Fibroblast of lung (primary cell): ENCODE results near the gene HCRT. TPM values are rescaled to one million over a fixed set of nuclear protein-coding genes. Genes with fewer than 3 reads are reported as not detected.

Experiments used
- DNase-seq, 2 donors: peaks; one replicate each; pipeline versions ENCODE4 v3.0.0 to v3.0.0-alpha.2; 2010; ENCODE audit warnings: low read depth in 2 of 2
- H2AFZ ChIP-seq: 2 replicates; pipeline ENCODE4 v1.5.1; 2012; ENCODE audit warnings: low read length, control low read depth, inconsistent platforms
- H3K27ac ChIP-seq: 2 replicates; pipeline ENCODE4 v1.5.1; 2011; ENCODE audit warnings: low read length, control low read depth; ENCODE audit not compliant: insufficient read depth
- H3K27me3 ChIP-seq: 2 replicates; pipeline ENCODE4 v1.5.1; 2011; ENCODE audit warnings: mild to moderate bottlenecking, low read length; ENCODE audit not compliant: control insufficient read depth, insufficient read depth
- H3K36me3 ChIP-seq: 2 replicates; pipeline ENCODE4 v1.5.1; 2011; ENCODE audit warnings: low read length; ENCODE audit not compliant: control insufficient read depth, insufficient read depth
- H3K4me1 ChIP-seq: 2 replicates; pipeline ENCODE4 v1.5.1; 2011; ENCODE audit warnings: low read length; ENCODE audit not compliant: control insufficient read depth, insufficient read depth; ENCODE audit errors: extremely low read depth
- H3K4me2 ChIP-seq: 2 replicates; pipeline ENCODE4 v1.5.1; 2011; ENCODE audit warnings: low read length, control low read depth; ENCODE audit not compliant: insufficient read depth; ENCODE audit errors: extremely low read depth
- H3K4me3 ChIP-seq, 4 experiments: fragments of 200-600 bp in 1 of 4; sonication (generic) in 1 of 4; replicated peaks in 1 of 4; 2 replicates each; pipeline ENCODE4 v1.5.1; 2011 to 2016; ENCODE audit warnings: low read length in 4 of 4, low read depth in 3 of 4, mild to moderate bottlenecking in 3 of 4, control low read depth in 2 of 4, inconsistent platforms in 1 of 4, mixed read lengths in 1 of 4; ENCODE audit not compliant: insufficient read depth in 1 of 4; ENCODE audit errors: control extremely low read depth in 1 of 4
- H3K79me2 ChIP-seq: 2 replicates; pipeline ENCODE4 v1.5.1; 2012; ENCODE audit warnings: mild to moderate bottlenecking, low read length, inconsistent platforms; ENCODE audit not compliant: control insufficient read depth, insufficient read depth
- H3K9ac ChIP-seq: 2 replicates; pipeline ENCODE4 v1.5.1; 2011; ENCODE audit warnings: mild to moderate bottlenecking, low read length, control low read depth; ENCODE audit not compliant: insufficient read depth
- H3K9me3 ChIP-seq: 2 replicates; pipeline ENCODE4 v1.5.1; 2012; ENCODE audit warnings: low read depth, low read length; ENCODE audit not compliant: control insufficient read depth, insufficient read depth
- H4K20me1 ChIP-seq: 2 replicates; pipeline ENCODE4 v1.5.1; 2011; ENCODE audit warnings: low read length; ENCODE audit not compliant: control insufficient read depth, insufficient read depth; ENCODE audit errors: extremely low read depth
- EZH2 ChIP-seq: IDR thresholded peaks from 2 replicates; pipeline ENCODE4 v1.5.1; 2012; ENCODE audit warnings: low read length, control low read depth, mild to moderate bottlenecking; ENCODE audit errors: missing control alignments
- polyA plus RNA-seq, 2 donors: library from polyadenylated mRNA; depleted of rRNA in 1 of 2; stranded (reverse) in 1 of 2; unstranded in 1 of 2; fragments of >200 nt; gene quantifications; 2 replicates each; pipeline ENCODE4 v1.2.1, GENCODE V29; 2011 to 2012; ENCODE audit warnings: missing spikeins in 1 of 2
- total RNA-seq: library from RNA; depleted of rRNA; stranded (reverse); fragments of >200 nt; gene quantifications from 2 replicates; pipeline ENCODE4 v1.2.1, GENCODE V29; 2014
- TF ChIP-seq, protein P1 (sequence below), 2 donors: IDR thresholded peaks in 1 of 2; conservative IDR thresholded peaks in 1 of 2; 1 replicate in 1 of 2; 2 replicates in 1 of 2; pipeline ENCODE4 v1.5.1; 2011 to 2012; ENCODE audit warnings: low read length in 2 of 2, control low read depth in 1 of 2, inconsistent platforms in 1 of 2, low read depth in 1 of 2, mild to moderate bottlenecking in 1 of 2

Gene HCRT
- total and polyA plus RNA-seq, 2 donors (not counting 1 experiment from before 2014, with no cell fraction given): not detected

DNA sequence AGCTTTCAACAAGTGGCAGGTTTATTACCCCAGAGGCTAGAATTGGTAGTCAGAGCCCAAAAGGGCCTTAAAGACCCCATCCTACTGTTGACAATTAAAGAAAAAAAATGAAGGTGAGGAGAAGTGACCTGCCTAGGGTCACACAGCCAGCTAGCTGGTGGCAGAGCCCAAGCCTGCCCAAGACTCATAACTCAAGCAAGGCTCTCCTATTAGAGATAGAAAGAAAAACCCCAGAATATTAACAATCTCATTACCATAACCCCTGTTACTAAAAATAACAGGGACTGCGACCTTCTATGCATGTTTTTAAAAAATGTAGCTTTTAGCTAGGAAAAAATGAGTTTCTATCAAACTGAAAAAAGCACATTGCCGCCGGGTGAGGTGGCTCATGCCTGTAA, 48.6 kb downstream of the HCRT start:
- Histone ChIP-seq H4K20me1 (no peaks in the 10 kb centered on the region), H3K36me3 (peaks cover 8% of the 10 kb centered on the region), H3K4me3 (no peak overlapping the region), H3K9ac (no peak overlapping the region), H3K9me3 (no peaks in the 10 kb centered on the region), H3K27ac (no peak overlapping the region), H3K27me3 (no peaks in the 10 kb centered on the region), H3K4me2 (no peak overlapping the region), H2AFZ (no peak overlapping the region), H3K4me1 (peaks cover 33% of the 10 kb centered on the region), H3K79me2 (peaks cover 86% of the 10 kb centered on the region)
- no peak for TF ChIP-seq EZH2
- TF ChIP-seq, protein P1, sequence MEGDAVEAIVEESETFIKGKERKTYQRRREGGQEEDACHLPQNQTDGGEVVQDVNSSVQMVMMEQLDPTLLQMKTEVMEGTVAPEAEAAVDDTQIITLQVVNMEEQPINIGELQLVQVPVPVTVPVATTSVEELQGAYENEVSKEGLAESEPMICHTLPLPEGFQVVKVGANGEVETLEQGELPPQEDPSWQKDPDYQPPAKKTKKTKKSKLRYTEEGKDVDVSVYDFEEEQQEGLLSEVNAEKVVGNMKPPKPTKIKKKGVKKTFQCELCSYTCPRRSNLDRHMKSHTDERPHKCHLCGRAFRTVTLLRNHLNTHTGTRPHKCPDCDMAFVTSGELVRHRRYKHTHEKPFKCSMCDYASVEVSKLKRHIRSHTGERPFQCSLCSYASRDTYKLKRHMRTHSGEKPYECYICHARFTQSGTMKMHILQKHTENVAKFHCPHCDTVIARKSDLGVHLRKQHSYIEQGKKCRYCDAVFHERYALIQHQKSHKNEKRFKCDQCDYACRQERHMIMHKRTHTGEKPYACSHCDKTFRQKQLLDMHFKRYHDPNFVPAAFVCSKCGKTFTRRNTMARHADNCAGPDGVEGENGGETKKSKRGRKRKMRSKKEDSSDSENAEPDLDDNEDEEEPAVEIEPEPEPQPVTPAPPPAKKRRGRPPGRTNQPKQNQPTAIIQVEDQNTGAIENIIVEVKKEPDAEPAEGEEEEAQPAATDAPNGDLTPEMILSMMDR (conservative IDR thresholded peaks at IDR 0.05 in 1 of 2, IDR thresholded peaks at IDR 0.05 in 1 of 2; ENCODE audit: low read depth in 1 of 2, low read length in 2 of 2): no peak
- DNase-seq: no peak

DNA sequence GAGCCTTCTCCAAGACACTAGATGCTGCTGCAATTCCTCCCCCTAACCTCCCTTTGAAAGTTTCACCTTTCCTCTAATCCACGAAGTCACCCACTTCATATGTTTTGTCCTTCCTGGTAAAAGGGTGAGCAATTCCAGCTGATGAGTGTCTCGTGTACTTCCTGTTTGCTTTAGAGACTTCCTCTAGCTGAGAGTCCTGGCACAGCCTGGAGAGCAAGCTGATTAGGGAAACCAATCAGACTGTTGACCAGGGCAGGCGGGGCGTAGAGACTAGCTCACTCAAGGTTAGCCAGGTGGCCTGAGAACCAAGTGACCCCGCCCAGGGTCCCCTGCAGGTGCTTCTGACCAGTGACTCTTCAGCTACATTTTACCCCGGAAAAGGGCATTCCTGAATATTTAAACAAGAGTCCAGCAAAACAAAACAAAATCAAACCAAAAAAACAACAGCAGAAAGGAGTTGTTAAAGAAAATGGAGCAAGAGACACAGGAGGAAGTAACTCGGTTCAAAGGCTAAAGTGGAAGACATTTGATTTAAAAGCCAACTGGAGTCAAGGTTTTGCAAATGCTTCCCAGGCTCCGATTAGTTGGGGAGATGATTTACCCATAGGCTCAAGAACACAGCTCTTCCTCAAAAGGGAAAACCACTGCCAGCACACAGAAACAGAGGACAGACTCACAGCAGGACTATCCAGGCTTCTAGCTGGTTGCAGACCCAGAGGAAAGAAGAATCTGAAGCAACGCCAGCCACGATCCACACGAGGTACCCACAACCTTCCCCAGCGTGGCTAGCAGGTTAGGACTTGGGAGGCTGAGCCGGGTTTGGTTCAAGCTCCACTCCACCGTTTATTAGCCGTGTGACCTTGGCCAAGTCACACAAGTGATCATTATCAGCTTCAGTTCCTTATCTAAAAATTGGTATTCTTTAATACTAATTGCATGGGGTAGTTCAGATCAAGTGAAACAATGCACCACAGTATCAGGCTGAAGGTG, 49.3 kb downstream of the HCRT start:
- Histone ChIP-seq H3K9me3 (no peaks in the 10 kb centered on the region), H3K27me3 (no peaks in the 10 kb centered on the region), H3K4me1 (peaks cover 30% of the 10 kb centered on the region), H3K4me2 (peak overlapping the region; percentile 3), H3K79me2 (peaks cover 85% of the 10 kb centered on the region), H4K20me1 (no peaks in the 10 kb centered on the region), H3K4me3 (no peak overlapping the region), H3K27ac (peak overlapping the region; percentile 54), H3K9ac (no peak overlapping the region), H3K36me3 (peaks cover 5% of the 10 kb centered on the region), H2AFZ (no peak overlapping the region)
- DNase-seq: peak; percentile 64 to 73
- TF ChIP-seq, protein P1 (conservative IDR thresholded peaks at IDR 0.05 in 1 of 2, IDR thresholded peaks at IDR 0.05 in 1 of 2; ENCODE audit: low read depth in 1 of 2, low read length in 2 of 2): no peak
- TF ChIP-seq EZH2: no peak

DNA sequence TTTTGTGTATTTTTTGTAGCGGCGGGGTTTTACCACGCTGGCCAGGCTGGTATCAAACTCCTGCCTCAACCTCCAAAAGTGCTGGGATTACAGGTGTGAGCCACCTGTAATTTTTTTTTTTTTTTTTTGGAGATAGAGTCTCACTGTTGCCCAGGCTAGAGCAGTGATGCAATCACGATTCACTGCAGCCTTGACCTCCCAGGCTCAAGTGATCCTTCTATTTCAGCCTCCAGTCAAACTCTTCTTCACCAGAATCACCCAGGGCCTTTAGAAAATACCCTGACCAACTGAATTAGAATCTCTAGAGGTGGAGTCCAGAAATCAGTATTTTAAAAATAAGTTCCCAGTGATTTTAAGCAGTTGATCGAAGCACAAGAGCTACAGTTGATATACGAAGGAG, 50.1 kb downstream of the HCRT start:
- peaks cover 6% of the 10 kb centered on the region for H3K36me3 ChIP-seq
- H4K20me1 ChIP-seq: no peaks in the 10 kb centered on the region

More for the DNA sequence above, 50.1 kb downstream of the HCRT start:
- Histone ChIP-seq H3K9ac (no peak overlapping the region), H3K27me3 (no peaks in the 10 kb centered on the region), H3K4me2 (peak overlapping the region; percentile 9), H3K27ac (no peak overlapping the region), H3K9me3 (no peaks in the 10 kb centered on the region), H2AFZ (no peak overlapping the region), H3K4me3 (no peak overlapping the region), H3K4me1 (peaks cover 30% of the 10 kb centered on the region), H3K79me2 (peaks cover 87% of the 10 kb centered on the region)
- no peak for TF ChIP-seq EZH2
- TF ChIP-seq, protein P1 (conservative IDR thresholded peaks at IDR 0.05 in 1 of 2, IDR thresholded peaks at IDR 0.05 in 1 of 2; ENCODE audit: low read depth in 1 of 2, low read length in 2 of 2): no peak
- no peak for DNase-seq

Other genes starting within 250 kb of the HCRT start
- gene CNP, start 218.7 kb downstream of the HCRT start, total RNA-seq: 50.6 and 60.4 TPM in 2 replicates
- 57.7 and 59.9 TPM in 2 replicates for gene CNP, start 218.7 kb downstream of the HCRT start, polyA plus RNA-seq
- 59.6 and 78.8 TPM in 2 replicates for gene DNAJC7, start 168.0 kb downstream of the HCRT start, total RNA-seq
- 53.5 and 56.4 TPM in 2 replicates for gene DNAJC7, start 168.0 kb downstream of the HCRT start, polyA plus RNA-seq
- 18.8 and 19.8 TPM in 2 replicates for gene NKIRAS2, start 165.4 kb downstream of the HCRT start, total RNA-seq
- 36.0 and 37.7 TPM in 2 replicates for gene NKIRAS2, start 165.4 kb downstream of the HCRT start, polyA plus RNA-seq
- gene C17orf113, start 134.9 kb downstream of the HCRT start, total RNA-seq: 0.26 and 0.66 TPM in 2 replicates
- gene C17orf113, start 134.9 kb downstream of the HCRT start, polyA plus RNA-seq: 0.02 and 0.07 TPM in 2 replicates
- gene ZNF385C, start 87.0 kb downstream of the HCRT start, total RNA-seq: under 0.01 TPM in 1 of 2 replicates, not detected in the other
- gene ZNF385C, start 87.0 kb downstream of the HCRT start, polyA plus RNA-seq: 0.03 TPM in 1 of 2 replicates, not detected in the other
- 12.3 and 18.3 TPM in 2 replicates for gene DHX58, start 72.7 kb downstream of the HCRT start, total RNA-seq
- gene DHX58, start 72.7 kb downstream of the HCRT start, polyA plus RNA-seq: 7.1 and 8.0 TPM in 2 replicates
- 7.4 and 7.8 TPM in 2 replicates for gene KAT2A, start 64.1 kb downstream of the HCRT start, total RNA-seq
- 9.1 and 11.8 TPM in 2 replicates for gene KAT2A, start 64.1 kb downstream of the HCRT start, polyA plus RNA-seq
- not detected in 2 replicates for gene HSPB9, start 62.6 kb downstream of the HCRT start, total RNA-seq
- gene HSPB9, start 62.6 kb downstream of the HCRT start, polyA plus RNA-seq: not detected in 2 replicates
- 44.7 and 65.2 TPM in 2 replicates for gene RAB5C, start 30.5 kb downstream of the HCRT start, total RNA-seq
- 162 and 197 TPM in 2 replicates for gene RAB5C, start 30.5 kb downstream of the HCRT start, polyA plus RNA-seq
- gene KCNH4, start 4.3 kb downstream of the HCRT start, total RNA-seq: not detected in 2 replicates
- 0.01 and 0.03 TPM in 2 replicates for gene KCNH4, start 4.3 kb downstream of the HCRT start, polyA plus RNA-seq
- gene GHDC, start 9.0 kb upstream of the HCRT start, total RNA-seq: 20.0 and 26.6 TPM in 2 replicates
- 6.1 and 6.7 TPM in 2 replicates for gene GHDC, start 9.0 kb upstream of the HCRT start, polyA plus RNA-seq
- 24.4 and 25.9 TPM in 2 replicates for gene STAT5B, start 90.9 kb upstream of the HCRT start, total RNA-seq
- 18.0 and 29.6 TPM in 2 replicates for gene STAT5B, start 90.9 kb upstream of the HCRT start, polyA plus RNA-seq
- gene STAT5A, start 103.0 kb upstream of the HCRT start, total RNA-seq: 26.2 and 28.4 TPM in 2 replicates
- 5.5 and 6.9 TPM in 2 replicates for gene STAT5A, start 103.0 kb upstream of the HCRT start, polyA plus RNA-seq
- gene STAT3, start 203.0 kb upstream of the HCRT start, total RNA-seq: 101 and 118 TPM in 2 replicates
- 60.6 and 75.0 TPM in 2 replicates for gene STAT3, start 203.0 kb upstream of the HCRT start, polyA plus RNA-seq
- 331 and 372 TPM in 2 replicates for gene CAVIN1, start 237.8 kb upstream of the HCRT start, total RNA-seq
- gene CAVIN1, start 237.8 kb upstream of the HCRT start, polyA plus RNA-seq: 432 and 490 TPM in 2 replicates